Measurements from ENCODE around the gene SEMA5A. TPM values are rescaled to one million over a fixed set of nuclear protein-coding genes. Genes with fewer than 3 reads are reported as not detected.

SEMA5A gene
- total and polyA plus RNA-seq, 2 donors (not counting 1 experiment from before 2014, with no cell fraction given), result not detected

- Histone ChIP-seq H3K79me2 (ENCODE audit: control insufficient read depth, insufficient read depth, low read length) (no peaks in the 10 kb centered on the region), H2AFZ (ENCODE audit: insufficient read depth, low read depth, low read length, poor library complexity, severe bottlenecking) (no peak overlapping the region), H3K27me3 (replicated peaks in 1 of 4; ENCODE audit: control extremely low read depth in 1 of 4, control insufficient read depth in 3 of 4, insufficient read depth in 4 of 4, low read length in 3 of 4) (no peaks in the 10 kb centered on the region), H3K9me3 (ENCODE audit: control extremely low read depth in 1 of 3, control insufficient read depth in 2 of 3, insufficient read depth in 1 of 3, low read length in 2 of 3) (peaks cover 0 to 4% (median 0%) of the 10 kb centered on the region in 3 donors), H3K4me1 (ENCODE audit: control insufficient read depth in 2 of 2, insufficient read depth in 2 of 2, low read length in 2 of 2) (no peaks in the 10 kb centered on the region), H3K36me3 (replicated peaks in 1 of 2; ENCODE audit: control extremely low read depth in 1 of 2, control insufficient read depth in 1 of 2, extremely low read depth in 1 of 2, insufficient read depth in 2 of 2, low read length in 1 of 2) (no peaks in the 10 kb centered on the region), H4K20me1 (ENCODE audit: control insufficient read depth, insufficient read depth, low read length, poor library complexity, severe bottlenecking) (no peaks in the 10 kb centered on the region), H3K4me2 (replicated peaks; ENCODE audit: low read depth, low read length, poor library complexity, severe bottlenecking) (no peak overlapping the region), H3K27ac (ENCODE audit: low read length in 2 of 2) (no peak overlapping the region), H3K4me3 (ENCODE audit: control extremely low read depth in 1 of 5, extremely low read depth in 1 of 5, insufficient read depth in 1 of 5, low read depth in 2 of 5, low read length in 4 of 5) (no peak overlapping the region), H3K9ac (ENCODE audit: low read length) (no peak overlapping the region)
- no CpG with 5 or more reads among the region's 1 CpG for WGBS (ENCODE audit: insufficient coverage)
- Mint-ChIP-seq H3K4me1 (no peaks in the 10 kb centered on the region), H3K9me3 (ENCODE audit: insufficient read depth) (peaks cover 6% of the 10 kb centered on the region), H3K27ac (no peak overlapping the region), H3K4me3 (no peak overlapping the region), H3K27me3 (no peaks in the 10 kb centered on the region)
- intact Hi-C loops (cut with micrococcal nuclease), result no loop called here
- no peak for TF ChIP-seq CTCF (IDR thresholded peaks at IDR 0.05)
- TF ChIP-seq EZH2 (IDR thresholded peaks at IDR 0.05; ENCODE audit: borderline replicate concordance, insufficient read depth, low read depth, low read length, poor library complexity, severe bottlenecking), result no peak
- no peak for DNase-seq
- POLR2A ChIA-PET, result no interaction called here
- CTCF ChIA-PET, result no interaction called here
- ATAC-seq (ENCODE audit: low read depth), result no peak
These were observed 462.9 kb downstream of the SEMA5A start for GRCh38 chr5:9082996-9083395.

DNA sequence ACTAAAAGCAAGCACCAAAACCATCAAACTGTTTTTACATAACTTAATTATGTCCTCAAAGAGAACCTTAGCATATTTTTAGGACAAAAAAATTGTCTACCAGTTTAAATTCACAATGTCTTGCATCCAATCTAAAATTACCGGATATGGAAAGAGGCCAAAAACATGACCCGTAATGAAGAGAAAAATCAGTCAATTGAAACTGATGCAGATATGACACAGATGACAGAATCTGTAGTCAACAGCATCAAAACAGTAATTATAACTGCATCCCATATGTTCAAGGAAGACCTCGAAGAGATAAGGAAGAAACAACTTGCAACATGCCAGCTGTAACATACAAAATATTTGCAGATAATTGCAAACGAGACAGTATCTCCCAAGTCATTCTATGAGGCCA is 473.2 kb downstream of the SEMA5A start:
- H2AFZ ChIP-seq (ENCODE audit: insufficient read depth, low read depth, low read length, poor library complexity, severe bottlenecking), result no peak overlapping the region
- Mint-ChIP-seq H3K4me3 (no peak overlapping the region), H3K4me1 (no peaks in the 10 kb centered on the region), H3K27me3 (no peaks in the 10 kb centered on the region), H3K27ac (no peak overlapping the region), H3K9me3 (ENCODE audit: insufficient read depth) (peaks cover 3% of the 10 kb centered on the region)
- H3K4me3 ChIP-seq (ENCODE audit: control extremely low read depth in 1 of 5, extremely low read depth in 1 of 5, insufficient read depth in 1 of 5, low read depth in 2 of 5, low read length in 4 of 5), result no peak overlapping the region
- no peak overlapping the region for H3K9ac ChIP-seq (ENCODE audit: low read length)
- H3K27ac ChIP-seq (ENCODE audit: low read length in 2 of 2), result no peak overlapping the region
- H3K36me3 ChIP-seq (replicated peaks in 1 of 2; ENCODE audit: control extremely low read depth in 1 of 2, control insufficient read depth in 1 of 2, extremely low read depth in 1 of 2, insufficient read depth in 2 of 2, low read length in 1 of 2), result no peaks in the 10 kb centered on the region
- no peaks in the 10 kb centered on the region for H3K79me2 ChIP-seq (ENCODE audit: control insufficient read depth, insufficient read depth, low read length)
- 100% methylated on average over 1 of the region's 4 CpGs for WGBS (ENCODE audit: insufficient coverage)
- no peaks in the 10 kb centered on the region for H3K9me3 ChIP-seq (ENCODE audit: control extremely low read depth in 1 of 3, control insufficient read depth in 2 of 3, insufficient read depth in 1 of 3, low read length in 2 of 3)
- DNase-seq (no peak), ATAC-seq (ENCODE audit: low read depth) (no peak)
- no peak overlapping the region for H3K4me2 ChIP-seq (replicated peaks; ENCODE audit: low read depth, low read length, poor library complexity, severe bottlenecking)
- no peak for TF ChIP-seq CTCF (IDR thresholded peaks at IDR 0.05)
- TF ChIP-seq EZH2 (IDR thresholded peaks at IDR 0.05; ENCODE audit: borderline replicate concordance, insufficient read depth, low read depth, low read length, poor library complexity, severe bottlenecking), result no peak
- no peaks in the 10 kb centered on the region for H3K4me1 ChIP-seq (ENCODE audit: control insufficient read depth in 2 of 2, insufficient read depth in 2 of 2, low read length in 2 of 2)
- POLR2A ChIA-PET, result no interaction called here
- intact Hi-C loops (cut with micrococcal nuclease), result no loop called here
- CTCF ChIA-PET, result no interaction called here
- no peaks in the 10 kb centered on the region for H4K20me1 ChIP-seq (ENCODE audit: control insufficient read depth, insufficient read depth, low read length, poor library complexity, severe bottlenecking)
- H3K27me3 ChIP-seq (replicated peaks in 1 of 4; ENCODE audit: control extremely low read depth in 1 of 4, control insufficient read depth in 3 of 4, insufficient read depth in 4 of 4, low read length in 3 of 4), result no peaks in the 10 kb centered on the region

Data from B cell (primary cell).